Measurements from ENCODE around the gene KCNB1.

KCNB1 gene

DNA sequence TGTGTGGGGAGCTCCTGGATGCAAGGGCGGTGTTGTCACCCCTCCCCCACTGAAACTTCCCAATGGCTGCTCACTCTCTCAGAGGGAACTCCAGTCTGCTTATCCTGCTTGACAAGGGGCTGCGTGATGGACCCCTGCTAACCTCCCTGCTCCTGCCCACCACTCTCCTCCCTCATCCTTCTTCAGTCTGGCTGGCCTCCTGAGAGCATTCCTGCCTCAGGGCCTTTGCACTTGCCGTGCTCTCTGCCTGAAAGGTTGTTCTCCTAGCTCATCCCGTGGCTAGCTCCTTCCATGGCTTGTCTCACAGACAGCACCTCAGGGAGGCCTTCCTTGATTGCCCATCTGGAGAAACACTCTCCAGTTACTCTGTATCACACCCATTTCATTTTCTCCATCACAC, 130.7 kb downstream of the KCNB1 start:
- DNase-seq (ENCODE audit: low spot score), result no peak

DNA sequence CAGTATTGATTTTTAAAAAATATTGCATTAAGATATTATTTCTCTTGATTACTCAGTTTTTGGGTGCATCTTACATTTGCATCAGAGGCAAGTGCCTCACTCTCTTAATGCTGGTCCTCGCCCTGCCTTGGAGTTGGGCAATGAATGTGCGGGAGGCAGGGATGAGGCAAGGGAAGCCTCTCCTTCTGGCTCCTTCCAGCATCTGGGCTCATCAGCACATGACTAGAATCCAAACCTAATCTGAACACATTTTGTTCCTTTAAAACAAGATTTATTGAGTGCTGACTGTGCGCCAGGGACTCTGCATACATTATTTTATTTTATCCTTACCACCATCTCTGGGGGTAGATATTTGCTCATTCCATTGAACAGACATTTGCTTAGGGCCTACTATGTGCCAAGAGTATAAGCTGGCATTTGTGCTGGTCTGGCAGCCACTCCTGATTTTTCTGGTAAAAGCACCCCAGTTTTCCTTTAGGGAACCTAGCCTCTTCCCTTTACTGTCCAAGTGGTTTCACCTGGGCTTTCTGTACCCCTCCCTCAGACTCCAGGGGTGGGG, 132.7 kb downstream of the KCNB1 start:
- no peak for DNase-seq (ENCODE audit: low spot score)

DNA sequence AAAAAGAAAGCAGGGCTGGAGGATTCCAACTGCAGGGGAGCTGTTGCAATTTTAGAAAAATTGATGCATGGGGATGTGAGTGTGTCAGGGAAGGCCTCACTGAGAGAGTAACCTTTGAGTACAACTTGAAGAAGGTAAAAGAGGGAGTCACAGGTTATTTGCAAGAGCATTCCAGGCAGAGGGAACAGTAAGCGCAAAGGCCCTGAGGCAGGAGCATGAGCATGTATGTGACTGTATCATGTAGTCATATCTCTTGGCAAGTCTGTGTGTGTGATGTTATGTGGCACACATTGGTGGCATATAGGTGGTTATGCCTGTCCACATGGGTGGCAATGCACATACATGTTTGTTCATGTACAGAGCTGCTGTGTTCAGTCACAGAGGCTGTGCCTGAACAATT, 133.4 kb downstream of the KCNB1 start:
- no peak for DNase-seq (ENCODE audit: low spot score)

DNA sequence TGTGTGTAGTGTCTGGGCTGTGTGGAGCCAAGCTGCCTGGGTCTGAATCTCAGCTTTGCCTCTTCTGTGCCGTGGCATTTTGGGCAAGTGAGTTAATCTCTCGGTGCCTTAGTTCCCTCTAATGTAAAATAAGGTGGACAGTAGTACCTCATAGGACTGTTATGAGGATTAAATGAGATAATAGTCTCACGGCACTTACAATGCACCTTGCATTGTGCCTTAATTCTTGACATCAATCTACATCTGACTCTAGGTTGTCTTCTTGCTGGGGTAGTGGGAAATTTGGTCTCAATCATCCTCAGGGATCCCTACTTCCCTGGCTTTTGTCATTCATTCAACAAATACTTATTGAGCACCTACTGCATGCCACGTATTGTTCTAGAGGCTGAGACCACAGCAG, 133.9 kb downstream of the KCNB1 start:
- DNase-seq (ENCODE audit: low spot score), result no peak

DNA sequence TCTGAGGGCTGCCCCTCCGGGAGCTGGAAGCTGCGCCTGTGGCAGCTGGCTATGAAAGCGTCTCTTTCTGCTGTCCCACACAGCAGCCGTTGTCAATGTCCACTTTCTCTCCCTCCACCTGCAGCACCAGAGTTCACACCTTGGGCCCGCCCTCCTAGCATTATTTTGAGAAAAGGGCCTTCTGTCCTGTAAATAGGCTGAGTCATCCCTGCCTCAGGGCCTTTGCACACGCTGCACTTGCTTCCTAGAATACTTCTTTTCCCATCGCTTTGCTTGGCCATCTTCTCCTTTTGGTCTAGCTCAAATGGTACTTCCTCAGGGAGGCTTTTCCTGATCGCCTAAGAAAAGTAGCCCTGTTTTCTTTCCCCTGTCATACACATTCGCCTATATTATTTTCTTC, 135.3 kb downstream of the KCNB1 start:
- DNase-seq (ENCODE audit: low spot score), result no peak

DNA sequence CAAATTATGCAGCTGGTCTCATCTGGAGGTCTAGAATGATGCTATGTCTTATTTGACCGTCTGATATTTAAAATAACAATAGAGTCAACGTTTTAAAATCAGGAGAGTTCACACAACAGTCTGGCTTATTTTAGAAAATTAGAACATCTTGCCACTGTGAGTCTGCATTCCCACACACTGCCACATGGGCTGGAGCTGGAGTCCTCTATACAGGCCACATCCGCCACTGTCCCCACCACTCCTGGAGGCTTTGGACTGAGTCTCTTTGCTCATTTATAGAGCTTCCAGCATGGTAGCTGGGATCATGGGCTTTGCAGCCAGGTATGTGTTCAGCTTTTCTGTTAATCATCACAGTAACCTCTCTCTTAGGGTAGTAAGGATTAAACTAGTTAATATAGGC, 135.8 kb downstream of the KCNB1 start:
- DNase-seq (ENCODE audit: low spot score), result no peak

DNA sequence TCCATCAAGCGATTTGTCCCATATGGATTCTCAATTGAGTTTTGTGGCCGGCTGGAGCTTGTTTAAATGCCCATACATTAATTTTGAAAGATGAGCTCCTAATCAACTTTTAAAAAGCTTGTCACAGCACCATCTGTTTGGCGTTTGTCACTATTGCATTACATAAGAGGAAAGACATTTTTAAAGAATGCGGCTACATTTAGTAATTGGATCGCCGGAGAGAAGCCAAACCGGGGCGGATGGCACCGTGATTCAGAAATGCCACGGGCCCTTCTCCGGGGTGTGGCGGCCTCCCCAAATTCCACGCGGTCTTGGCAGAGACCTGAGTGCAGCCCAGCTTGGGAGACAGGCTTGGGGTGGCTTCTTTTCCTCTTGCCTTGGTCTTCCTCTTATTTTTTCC, 136.9 kb downstream of the KCNB1 start:
- peak; percentile 68 for DNase-seq (ENCODE audit: low spot score)

DNA sequence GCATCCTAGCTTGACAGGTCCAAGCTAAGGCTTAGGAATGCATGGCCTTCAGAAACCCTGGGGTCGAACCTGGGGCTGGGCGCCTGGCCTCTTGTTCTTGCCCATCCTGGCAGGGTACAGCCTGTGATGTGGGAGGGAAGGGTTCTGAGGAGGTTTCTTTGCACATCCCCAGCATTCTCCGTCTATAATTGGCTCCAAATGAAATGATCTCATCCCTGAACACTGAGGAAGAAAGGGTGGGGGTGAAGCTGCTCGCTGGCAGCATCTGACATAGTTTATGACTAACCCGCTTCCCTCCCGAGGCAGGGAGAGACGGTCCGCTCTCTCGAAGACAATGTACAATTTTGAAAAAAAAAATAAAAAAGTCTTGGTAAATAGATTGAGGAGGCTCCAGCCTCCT, 137.5 kb downstream of the KCNB1 start:
- DNase-seq (ENCODE audit: low spot score), result peak; percentile 96

DNA sequence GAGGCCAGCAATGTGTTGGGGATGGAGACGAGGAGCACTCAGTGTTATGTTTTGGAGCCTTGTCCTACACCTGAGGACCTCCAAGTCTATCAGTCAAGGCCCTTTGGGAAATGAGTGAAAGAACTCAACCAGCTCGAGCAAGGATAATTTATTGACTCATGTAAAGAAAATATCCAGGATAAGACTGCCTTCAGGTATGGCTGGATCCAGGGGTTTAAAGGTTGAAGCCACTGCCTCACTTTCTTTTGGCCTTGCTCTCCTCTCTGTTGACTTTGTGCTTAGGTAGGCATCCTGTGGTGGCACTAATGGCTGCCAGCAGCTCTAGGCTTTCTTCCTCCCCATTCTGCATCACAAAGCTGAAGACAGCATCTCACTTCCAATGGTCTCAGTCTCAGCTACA, 138.3 kb downstream of the KCNB1 start:
- no peak for DNase-seq (ENCODE audit: low spot score)

DNA sequence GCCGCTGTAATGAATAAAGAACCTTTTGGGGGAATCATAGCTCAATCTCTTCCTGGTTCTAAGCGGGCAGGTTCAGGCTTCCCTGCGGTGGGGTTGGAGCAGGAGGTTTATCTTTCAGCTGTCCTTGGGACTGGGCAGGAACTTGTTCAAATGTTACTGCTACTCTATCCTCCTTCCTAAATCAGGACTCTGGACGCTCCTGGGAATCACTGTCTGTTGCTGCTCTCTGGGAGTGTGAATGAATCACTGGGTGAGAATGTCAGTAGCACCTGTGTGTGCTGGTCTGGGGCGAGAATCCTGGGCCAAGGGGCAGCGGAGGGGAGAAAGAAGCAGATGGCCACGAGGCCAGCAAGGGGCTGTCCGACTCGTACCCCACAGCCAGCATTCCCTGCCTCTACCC, 139.2 kb downstream of the KCNB1 start:
- no peak for DNase-seq (ENCODE audit: low spot score)

DNA sequence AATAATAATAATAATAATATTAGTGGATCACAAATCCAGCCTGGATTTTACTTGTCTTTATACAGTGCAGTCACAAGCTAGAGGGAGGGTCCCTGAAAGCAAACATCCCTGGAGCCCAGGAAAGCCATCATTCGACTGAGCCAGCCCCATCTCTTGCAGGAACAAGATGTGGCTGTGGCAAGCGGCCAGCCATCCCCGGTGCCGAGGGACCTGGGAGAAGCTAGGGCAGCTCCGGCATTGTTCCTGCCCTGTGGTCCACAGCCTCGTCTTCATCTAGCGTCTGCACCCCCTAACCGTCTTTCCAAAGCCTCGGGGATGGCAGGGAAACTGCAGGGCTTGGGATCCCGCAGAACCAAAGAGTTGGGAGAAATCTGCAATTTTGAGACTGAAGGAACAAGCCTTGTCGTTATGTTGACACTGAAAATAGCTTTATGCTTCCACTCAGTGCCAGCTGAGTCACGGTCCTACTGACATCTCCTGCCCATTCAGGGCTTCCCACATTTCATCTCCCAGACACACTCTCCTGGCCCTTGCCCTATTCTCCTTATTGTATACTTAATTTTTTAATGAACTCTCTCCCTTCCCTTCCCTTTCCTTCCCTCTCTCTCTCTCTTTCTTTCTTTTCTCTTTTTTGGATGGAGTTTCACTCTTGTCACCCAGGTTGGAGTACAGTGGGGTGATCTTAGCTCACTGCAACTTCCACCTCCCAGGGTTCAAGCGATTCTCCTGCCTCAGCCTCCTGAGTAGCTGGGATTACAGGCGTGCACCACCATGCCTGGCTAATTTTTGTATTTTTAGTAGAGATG, 142.1 kb downstream of the KCNB1 start:
- peak; percentile 68 for DNase-seq (ENCODE audit: low spot score)

DNA sequence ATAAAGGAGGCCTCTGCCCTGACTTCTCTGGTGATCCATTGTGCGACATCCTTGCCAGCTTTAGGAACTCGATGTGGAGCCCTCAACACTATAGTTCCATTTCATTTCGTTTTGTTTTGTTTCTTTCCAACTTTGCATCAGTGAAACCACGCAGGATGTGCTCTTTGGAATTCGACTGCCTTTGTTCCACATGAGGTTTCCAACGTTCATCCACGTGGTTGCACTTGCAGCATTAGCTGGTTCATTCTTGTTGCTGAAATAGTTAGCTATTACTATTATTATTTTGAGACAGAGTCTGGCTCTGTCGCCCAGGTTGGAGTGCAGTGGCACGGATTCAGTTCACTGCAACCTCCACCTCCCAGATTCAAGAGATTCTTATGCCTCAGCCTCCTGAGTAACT, 143.3 kb downstream of the KCNB1 start:
- DNase-seq (ENCODE audit: low spot score), result no peak

DNA sequence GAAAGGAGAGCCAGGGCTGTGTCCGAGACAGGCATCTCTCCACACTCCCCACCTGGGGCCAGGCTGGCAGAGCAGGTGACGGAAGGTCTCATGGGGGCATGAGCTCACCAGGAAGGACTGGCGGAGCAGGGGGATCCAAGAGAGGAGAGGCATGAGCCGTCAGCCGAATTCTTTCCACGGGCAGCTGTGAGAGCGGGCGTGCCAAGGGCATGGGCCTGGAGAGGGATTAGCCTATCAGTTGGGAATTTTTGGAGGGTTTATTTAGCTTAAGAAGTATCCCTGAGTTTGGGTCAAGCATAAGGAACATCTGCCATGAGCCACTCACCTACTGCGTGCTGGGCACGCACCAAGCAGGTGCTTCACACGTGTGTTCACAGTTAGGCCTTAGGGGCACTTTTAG, 144.4 kb downstream of the KCNB1 start:
- DNase-seq (ENCODE audit: low spot score), result no peak

DNA sequence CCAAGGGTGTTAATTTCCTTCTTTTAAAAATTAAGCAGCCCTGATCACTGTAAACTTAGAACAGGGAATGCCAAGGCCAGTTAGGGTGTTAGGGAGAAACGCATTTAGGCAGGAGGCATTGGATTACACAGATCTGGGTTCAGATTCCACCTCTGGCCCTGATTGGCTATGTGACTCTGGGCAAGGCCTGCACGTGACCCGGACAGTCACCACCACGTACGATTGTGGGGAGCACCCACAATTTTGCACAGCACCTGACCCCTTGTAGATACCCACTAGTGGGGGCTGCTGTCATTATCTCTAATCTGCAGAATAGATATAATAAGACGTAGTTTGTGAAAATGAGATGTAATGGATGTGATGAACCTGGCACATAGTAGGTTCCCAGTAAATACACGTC, 145.1 kb downstream of the KCNB1 start:
- DNase-seq (ENCODE audit: low spot score), result no peak

DNA sequence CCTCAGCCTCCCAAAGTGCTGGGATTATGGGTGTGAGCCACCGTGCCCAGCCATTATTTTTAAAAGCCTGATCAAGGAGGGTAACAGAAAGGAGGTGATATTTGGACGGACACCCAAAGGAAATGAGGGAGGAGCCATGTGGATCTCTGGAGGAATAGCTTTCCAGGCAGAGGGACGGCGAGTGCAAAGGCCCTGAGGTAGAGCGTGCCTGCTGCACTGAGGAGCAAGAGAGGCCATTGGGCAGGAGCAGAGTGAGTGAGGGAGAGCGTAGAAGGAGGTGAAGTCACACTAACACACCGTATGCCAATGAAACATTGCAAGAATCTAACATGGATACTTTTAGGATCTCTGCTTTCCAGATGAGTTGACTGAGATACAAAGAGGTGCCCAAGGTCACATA, 145.7 kb downstream of the KCNB1 start:
- DNase-seq (ENCODE audit: low spot score), result no peak

DNA sequence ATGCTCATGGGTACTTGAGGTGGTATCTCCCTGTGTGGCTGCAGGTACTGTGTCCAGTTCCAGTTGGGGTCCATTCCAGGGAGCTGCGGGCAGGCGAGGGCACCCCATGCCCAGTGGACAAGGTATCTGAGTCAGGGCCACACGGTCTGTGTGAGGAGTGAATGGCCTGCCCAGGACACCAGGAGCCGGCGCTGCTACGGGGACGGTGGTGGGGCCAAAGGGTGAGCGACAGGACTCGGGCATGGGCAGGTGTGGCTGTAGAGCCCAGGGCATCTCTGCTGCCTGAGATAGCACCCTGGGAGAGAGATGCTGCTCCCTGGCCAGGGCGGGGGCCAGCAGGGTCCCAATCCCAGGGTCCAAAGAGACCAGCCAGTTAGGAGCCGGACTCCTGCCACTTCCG, 147.0 kb downstream of the KCNB1 start:
- DNase-seq (ENCODE audit: low spot score), result no peak

DNA sequence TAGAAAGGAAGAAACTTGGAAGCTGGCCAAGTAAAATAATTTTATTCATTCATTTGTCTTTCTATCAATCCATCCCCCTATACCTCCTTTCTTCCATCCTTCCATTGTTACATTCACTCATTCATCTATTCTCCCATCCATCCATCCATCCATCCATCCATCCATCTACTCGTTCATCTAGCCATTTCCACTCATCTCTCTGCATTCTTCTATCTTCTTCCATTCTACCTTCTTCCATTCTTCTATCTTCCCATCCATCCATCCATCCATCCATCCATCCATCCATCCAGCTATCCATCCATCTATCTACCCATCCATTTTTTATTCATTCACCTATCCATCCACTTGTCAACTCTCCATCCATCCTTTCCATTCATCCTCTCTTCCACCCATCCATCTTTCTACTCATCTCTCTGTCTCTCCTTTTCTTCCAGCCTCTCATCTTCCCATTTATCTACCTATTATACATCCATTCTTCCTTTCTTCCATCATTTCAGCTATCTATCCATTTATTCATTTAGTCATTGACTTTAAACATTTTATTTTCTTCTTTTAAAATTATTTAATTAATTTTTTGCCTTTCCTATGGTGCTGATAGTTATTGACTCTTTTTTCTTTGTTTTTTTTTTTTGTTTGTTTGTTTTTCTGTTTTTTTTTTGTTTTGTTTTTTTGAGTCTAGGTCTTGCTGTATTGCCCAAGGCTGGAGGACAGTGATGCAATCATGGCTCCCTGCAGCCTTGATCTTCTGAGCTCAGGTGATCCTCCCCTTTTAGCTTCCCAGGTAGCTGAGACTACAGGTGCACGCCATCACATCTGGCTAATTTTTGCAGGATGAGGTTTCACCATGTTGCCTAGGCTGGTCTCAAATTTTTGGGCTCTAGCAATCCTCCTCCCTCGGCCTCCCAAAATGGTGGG, 151.5 kb downstream of the KCNB1 start:
- no peak for DNase-seq (ENCODE audit: low spot score)

DNA sequence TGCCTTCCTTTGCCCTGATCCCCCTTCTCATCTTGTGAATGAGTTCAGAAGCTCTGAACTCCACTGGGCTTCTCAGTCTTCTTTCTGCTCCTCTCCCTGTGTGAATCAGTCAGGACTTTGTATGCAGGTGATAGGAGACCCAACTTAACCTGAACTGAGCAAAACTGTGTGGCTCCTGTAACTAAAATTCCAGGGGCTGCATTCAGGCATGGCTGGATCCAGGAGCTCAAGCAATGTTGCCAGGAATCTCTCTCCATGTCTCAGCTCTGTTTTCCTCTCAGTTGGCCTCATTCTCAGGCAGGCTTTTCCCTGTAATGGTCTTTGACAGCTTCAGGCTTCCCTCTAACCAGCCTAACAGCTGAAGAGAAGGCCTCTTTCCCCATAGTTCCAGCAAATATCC, 153.7 kb downstream of the KCNB1 start:
- no peak for DNase-seq (ENCODE audit: low spot score)

DNA sequence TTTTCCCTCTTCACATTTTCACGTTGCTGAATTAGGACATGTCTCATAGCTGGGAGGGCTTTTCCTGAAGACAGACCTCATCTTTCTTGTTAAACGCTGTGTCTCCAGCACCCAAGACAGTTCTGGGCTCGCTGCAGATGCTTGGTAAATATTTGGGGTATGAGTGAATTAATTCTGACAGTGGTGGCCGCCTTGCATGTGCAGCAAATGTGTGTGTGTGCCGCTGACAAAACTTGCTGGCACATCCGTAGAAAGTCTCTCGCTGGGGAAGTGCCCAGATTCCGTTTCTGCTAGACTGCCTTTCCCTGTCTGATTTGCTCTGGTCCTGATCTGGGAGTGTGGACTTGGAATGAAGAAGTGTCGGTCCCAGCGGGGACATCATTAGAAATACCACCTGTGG, 156.4 kb downstream of the KCNB1 start:
- DNase-seq (ENCODE audit: low spot score), result peak; percentile 29

DNA sequence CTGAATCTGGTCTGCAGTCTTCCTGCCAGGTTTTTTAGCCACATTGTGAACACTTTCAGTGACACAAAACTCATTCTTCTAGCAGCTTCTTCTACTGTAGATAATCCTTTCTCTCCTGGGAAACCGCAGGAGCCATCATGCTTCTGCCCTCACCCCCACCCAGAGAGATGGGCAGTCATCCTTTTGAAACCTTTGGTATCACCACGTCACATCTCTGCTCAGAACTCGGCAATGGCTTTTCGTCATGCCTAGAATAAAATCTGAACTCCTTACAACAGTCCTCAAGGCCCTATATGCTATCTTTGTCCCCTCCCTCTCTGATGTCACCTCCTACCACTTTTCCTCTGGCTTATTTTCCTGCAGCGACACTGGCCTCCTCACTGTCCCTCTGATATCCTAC, 158.2 kb downstream of the KCNB1 start:
- DNase-seq (ENCODE audit: low spot score), result no peak

DNA sequence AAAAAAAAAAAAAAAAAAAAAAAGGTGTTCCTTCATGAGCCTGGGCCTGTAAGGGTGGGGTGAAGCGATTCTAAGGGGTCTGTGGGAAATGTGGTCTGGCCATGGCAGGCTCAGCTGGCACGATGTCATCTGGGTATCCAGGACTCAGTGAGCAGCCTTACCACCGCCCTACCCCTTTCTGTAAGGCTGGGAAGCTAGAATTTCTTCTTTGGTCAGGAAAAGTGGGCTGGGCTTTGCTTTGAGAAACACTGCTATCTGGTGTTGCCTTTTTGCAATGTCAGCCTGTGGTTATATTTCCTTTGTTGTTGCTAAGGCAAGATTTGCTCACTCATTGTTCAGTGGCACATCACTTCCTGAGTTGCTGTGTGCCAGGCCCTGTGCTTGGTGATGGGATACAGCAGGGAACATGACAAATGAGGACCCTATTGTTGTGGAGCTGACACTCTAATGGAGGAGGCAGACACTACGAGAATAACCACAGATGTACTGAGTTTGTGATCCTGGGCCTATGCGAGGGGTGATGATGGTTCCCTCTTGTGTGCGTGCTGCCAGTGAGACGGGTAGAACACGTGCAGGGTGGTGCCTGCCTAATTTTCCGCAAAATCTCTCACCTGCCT, 158.7 kb downstream of the KCNB1 start:
- DNase-seq (ENCODE audit: low spot score), result peak; percentile 66

DNA sequence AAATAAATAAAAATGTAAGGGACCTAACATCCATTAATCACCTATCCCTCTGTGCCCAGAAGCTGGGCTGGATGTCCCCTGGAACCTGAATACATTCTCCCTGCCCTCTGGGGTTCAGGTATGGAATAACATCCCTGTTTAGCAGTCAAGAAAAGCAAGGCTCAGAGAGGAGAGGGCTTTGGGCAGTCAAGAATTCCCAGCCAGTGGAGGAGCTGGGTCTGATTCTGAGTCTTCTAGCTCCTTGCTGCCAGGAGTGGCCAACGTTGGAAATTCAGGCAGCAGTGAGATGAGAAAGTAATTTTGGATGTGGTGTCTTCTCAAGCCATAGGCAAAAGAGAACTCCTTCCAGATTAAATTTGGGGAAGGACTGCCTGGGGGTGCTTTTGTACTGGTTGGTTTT, 162.0 kb downstream of the KCNB1 start:
- peak; percentile 57 for DNase-seq (ENCODE audit: low spot score)
